ENCODE measurements around the gene SUB1.
"Not testable (repeated sequence)": the region's sequence is repeated elsewhere in the genome, so short reads cannot be mapped to it uniquely, and the experiment has no call there.

DNA sequence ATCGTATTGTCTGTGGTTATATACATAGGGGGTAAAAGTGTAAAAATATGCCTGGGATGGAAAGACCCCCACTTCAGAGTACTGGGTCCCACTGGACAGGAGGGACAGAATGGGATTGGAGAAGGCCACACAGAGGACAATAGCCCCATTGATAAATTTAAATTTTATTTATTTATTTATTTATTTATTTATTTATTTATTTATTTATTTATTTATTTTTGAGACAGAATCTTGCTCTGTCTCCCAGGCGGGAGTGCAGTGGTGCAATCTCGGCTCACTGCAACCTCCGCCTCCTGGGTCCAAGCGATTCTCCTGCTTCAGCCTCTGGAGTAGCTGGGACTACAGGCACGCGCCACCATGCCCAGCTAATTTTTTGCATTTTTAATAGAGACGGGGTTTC lies 47.7 kb downstream of the SUB1 start:
- TF ChIP-seq CTCF, POLR2A (IDR thresholded peaks at IDR 0.05): not testable (repeated sequence)
